GM19193 (cell line): Measurements from ENCODE around the gene PRMT7.

ENCODE experiments used
- POLR2A ChIP-seq: IDR thresholded peaks from 4 replicates; pipeline ENCODE4 v1.6.1; 2011; ENCODE audit not compliant: insufficient read depth, insufficient read length; ENCODE audit errors: extremely low read depth

The PRMT7 gene

GRCh38 chr16:68377667-68378393 is 67.0 kb downstream of the PRMT7 start:
- TF ChIP-seq POLR2A: no peak

GRCh38 chr16:68378436-68379415 is 67.9 kb downstream of the PRMT7 start:
- no peak for TF ChIP-seq POLR2A

GRCh38 chr16:68379472-68380347 is 68.9 kb downstream of the PRMT7 start:
- TF ChIP-seq POLR2A: no peak

GRCh38 chr16:68380348-68380670 is 69.5 kb downstream of the PRMT7 start:
- TF ChIP-seq POLR2A: no peak

- TF ChIP-seq POLR2A: no peak
These were observed 70.0 kb downstream of the PRMT7 start for GRCh38 chr16:68380676-68381362.

GRCh38 chr16:68381363-68381724 is 70.5 kb downstream of the PRMT7 start:
- no peak for TF ChIP-seq POLR2A

- no peak for TF ChIP-seq POLR2A
These were observed 71.5 kb downstream of the PRMT7 start for GRCh38 chr16:68382296-68382718.

GRCh38 chr16:68383858-68384257 is 73.0 kb downstream of the PRMT7 start:
- no peak for TF ChIP-seq POLR2A

GRCh38 chr16:68384288-68385161 is 73.7 kb downstream of the PRMT7 start:
- no peak for TF ChIP-seq POLR2A

- TF ChIP-seq POLR2A: no peak
These were observed 74.6 kb downstream of the PRMT7 start for GRCh38 chr16:68385371-68385770.

GRCh38 chr16:68386628-68387027 is 75.8 kb downstream of the PRMT7 start:
- no peak for TF ChIP-seq POLR2A

- no peak for TF ChIP-seq POLR2A
These were observed 76.5 kb downstream of the PRMT7 start for GRCh38 chr16:68387301-68387700.

- TF ChIP-seq POLR2A: no peak
These were observed 77.3 kb downstream of the PRMT7 start for GRCh38 chr16:68388124-68388523.

GRCh38 chr16:68389006-68389405 is 78.2 kb downstream of the PRMT7 start:
- TF ChIP-seq POLR2A: no peak

- no peak for TF ChIP-seq POLR2A
These were observed 79.0 kb downstream of the PRMT7 start for GRCh38 chr16:68389750-68390371.
